Karpas-422 (cell line): ENCODE results near the gene WNT5B. TPM values are rescaled to one million over a fixed set of nuclear protein-coding genes. Genes with fewer than 3 reads are reported as not detected.

ENCODE experiments used
- DNase-seq: peaks from one replicate; pipeline ENCODE4 v3.0.0-alpha.2; 2015
- H2AFZ ChIP-seq: fragments of 200-600 bp; sonication (generic); 2 replicates; pipeline ENCODE4 v1.6.1; 2014; ENCODE audit warnings: antibody characterized with exemption, low read length, mixed read lengths
- H3K27ac ChIP-seq: fragments of 200-600 bp; sonication (generic); 2 replicates; pipeline ENCODE4 v1.5.1; 2014; ENCODE audit warnings: mild to moderate bottlenecking, low read length, moderate library complexity
- H3K27me3 ChIP-seq: fragments of 200-600 bp; sonication (generic); 2 replicates; pipeline ENCODE4 v1.6.1; 2014; ENCODE audit warnings: low read length, mixed read lengths
- H3K36me3 ChIP-seq: fragments of 200-600 bp; sonication (generic); 2 replicates; pipeline ENCODE4 v1.6.1; 2014; ENCODE audit warnings: low read length, mixed read lengths; ENCODE audit not compliant: insufficient read depth
- H3K4me1 ChIP-seq: fragments of 200-600 bp; sonication (generic); 2 replicates; pipeline ENCODE4 v1.6.1; 2014; ENCODE audit warnings: mild to moderate bottlenecking, low read length, mixed read lengths
- H3K4me2 ChIP-seq: fragments of 200-600 bp; sonication (generic); 2 replicates; pipeline ENCODE4 v1.6.1; 2014; ENCODE audit warnings: low read length, low read depth, mild to moderate bottlenecking; ENCODE audit not compliant: poor library complexity, severe bottlenecking
- H3K4me3 ChIP-seq: fragments of 200-600 bp; sonication (generic); 2 replicates; pipeline ENCODE4 v1.5.1; 2014; ENCODE audit warnings: mild to moderate bottlenecking, antibody characterized with exemption, low read length, mixed read lengths
- H3K79me2 ChIP-seq: fragments of 200-600 bp; sonication (generic); 2 replicates; pipeline ENCODE4 v1.6.1; 2014; ENCODE audit warnings: mild to moderate bottlenecking, low read length, mixed read lengths
- H3K9ac ChIP-seq: fragments of 200-600 bp; sonication (generic); 2 replicates; pipeline ENCODE4 v1.6.0; 2014; ENCODE audit warnings: low read length
- H3K9me2 ChIP-seq: fragments of 200-600 bp; sonication (generic), shearing (Covaris generic); replicated peaks from 2 replicates; pipeline ENCODE4 v1.6.0; 2014; ENCODE audit warnings: mild to moderate bottlenecking, low read length, moderate library complexity; ENCODE audit not compliant: insufficient read depth
- H3K9me3 ChIP-seq: fragments of 300-700, 200-600 bp; sonication (generic); 2 replicates; pipeline ENCODE4 v1.6.1; 2014; ENCODE audit warnings: low read length, mixed read lengths
- H4K20me1 ChIP-seq: fragments of 200-600 bp; sonication (generic); 2 replicates; pipeline ENCODE4 v1.6.1; 2014; ENCODE audit warnings: mild to moderate bottlenecking, antibody characterized with exemption, low read length, low read depth; ENCODE audit not compliant: insufficient read depth
- total RNA-seq: library from RNA; depleted of rRNA; stranded (reverse); fragments of >200 nt; shearing (Covaris generic); gene quantifications from 2 replicates; pipeline ENCODE4 v1.2.3, GENCODE V29; 2014; ENCODE audit warnings: low replicate concordance

WNT5B gene
- total RNA-seq, 1 experiment from 2014 or later, result not detected

DNA sequence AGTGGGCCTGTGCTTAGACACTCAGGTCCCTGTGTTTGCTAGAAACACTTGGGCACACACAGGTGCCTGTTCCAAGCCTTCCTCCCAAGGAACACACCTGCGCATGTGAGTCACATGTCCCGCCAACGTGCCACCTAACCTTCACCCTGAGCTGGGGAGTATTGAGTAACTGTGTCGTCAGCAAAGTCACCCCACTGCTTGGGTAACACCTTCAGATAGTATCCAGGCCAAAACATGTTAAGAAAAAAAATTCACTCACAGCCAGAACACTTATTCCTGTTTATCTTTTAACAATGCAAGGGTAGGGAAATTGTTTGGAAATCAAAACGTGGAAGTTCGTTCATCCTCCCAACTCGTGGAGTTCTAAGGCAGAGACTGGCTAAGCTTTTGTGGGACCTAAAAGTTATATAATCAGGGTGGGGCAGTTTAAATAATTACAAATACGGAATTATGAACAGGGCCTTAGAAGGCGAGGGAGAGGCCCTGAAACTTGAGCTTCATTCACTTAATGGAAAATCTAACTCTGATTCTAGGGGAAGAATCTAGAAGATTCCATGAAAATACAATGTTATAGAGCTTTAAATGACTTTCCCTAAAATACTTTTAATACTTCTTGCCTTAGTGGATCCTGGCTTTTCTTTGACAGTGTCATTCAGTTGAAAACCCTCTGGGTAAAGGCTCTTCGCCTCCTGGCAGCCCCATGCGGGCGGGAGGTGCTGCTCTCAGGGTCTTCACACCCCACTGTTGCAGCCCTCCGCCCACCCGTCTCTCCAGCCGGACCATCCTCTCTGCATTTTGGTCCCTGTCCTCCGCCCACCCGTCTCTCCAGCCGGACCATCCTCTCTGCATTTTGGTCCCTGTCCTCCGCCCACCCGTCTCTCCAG, 31.5 kb downstream of the WNT5B start:
- Histone ChIP-seq H3K9ac (no peak overlapping the region), H4K20me1 (no peaks in the 10 kb centered on the region), H3K27me3 (no peaks in the 10 kb centered on the region), H3K79me2 (no peaks in the 10 kb centered on the region), H3K4me1 (peaks cover 10% of the 10 kb centered on the region), H3K27ac (no peak overlapping the region), H3K4me2 (no peak overlapping the region), H3K9me2 (no peaks in the 10 kb centered on the region), H2AFZ (no peak overlapping the region), H3K36me3 (no peaks in the 10 kb centered on the region), H3K4me3 (no peak overlapping the region), H3K9me3 (no peaks in the 10 kb centered on the region)
- DNase-seq, result no peak

DNA sequence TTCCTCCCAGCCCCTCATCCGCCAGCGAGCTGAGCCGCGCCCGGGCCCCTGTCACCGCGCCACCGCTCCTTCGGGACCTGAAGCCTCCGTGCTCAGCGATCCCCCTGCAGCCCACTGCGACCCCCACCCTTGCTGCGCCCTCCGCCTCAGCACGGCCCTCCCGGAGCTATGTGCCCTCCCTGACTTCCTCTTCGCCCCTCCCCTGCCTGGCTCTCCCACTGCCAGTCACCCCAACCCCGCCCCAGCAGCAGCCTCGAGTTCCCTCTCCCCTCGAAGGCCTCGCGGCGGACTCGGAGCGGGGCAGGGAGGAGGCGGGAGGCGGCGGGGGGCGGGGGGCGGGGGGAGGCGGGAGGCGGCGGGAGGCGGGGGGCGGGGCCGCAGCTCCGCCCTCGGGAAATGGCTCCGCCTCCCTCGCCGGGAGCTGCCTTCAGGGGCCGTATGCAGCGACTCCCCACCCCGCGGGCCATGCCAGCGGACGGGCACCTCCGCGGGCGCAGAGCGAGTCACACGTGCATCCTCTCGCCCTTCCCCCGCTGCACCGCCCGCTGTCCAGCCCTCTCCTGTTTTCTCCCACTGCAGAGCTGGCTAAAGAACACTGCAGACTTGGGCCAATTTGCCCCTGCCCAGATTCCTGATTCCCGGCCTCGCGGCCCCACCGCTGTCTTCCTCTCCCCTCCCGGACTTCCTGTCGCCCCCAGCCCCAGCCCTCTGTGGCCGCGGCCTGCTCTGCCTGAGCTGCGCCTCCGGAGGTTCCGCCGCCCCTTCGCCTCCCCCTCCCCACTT, 32.7 kb downstream of the WNT5B start:
- H3K27me3 ChIP-seq, result no peaks in the 10 kb centered on the region
- H4K20me1 ChIP-seq, result no peaks in the 10 kb centered on the region
- DNase-seq, result peak; percentile 93
- H3K9me2 ChIP-seq, result no peaks in the 10 kb centered on the region
- H3K36me3 ChIP-seq, result no peaks in the 10 kb centered on the region
- no peaks in the 10 kb centered on the region for H3K9me3 ChIP-seq
- no peak overlapping the region for H3K27ac ChIP-seq
- H3K4me1 ChIP-seq, result peaks cover 10% of the 10 kb centered on the region
- peak overlapping the region; percentile 77 for H3K4me3 ChIP-seq
- H2AFZ ChIP-seq, result peak overlapping the region; percentile 84; the same call in 1 of the 2 replicates
- peak overlapping the region; percentile 81 for H3K9ac ChIP-seq
- peak overlapping the region; percentile 87 for H3K4me2 ChIP-seq
- no peaks in the 10 kb centered on the region for H3K79me2 ChIP-seq

DNA sequence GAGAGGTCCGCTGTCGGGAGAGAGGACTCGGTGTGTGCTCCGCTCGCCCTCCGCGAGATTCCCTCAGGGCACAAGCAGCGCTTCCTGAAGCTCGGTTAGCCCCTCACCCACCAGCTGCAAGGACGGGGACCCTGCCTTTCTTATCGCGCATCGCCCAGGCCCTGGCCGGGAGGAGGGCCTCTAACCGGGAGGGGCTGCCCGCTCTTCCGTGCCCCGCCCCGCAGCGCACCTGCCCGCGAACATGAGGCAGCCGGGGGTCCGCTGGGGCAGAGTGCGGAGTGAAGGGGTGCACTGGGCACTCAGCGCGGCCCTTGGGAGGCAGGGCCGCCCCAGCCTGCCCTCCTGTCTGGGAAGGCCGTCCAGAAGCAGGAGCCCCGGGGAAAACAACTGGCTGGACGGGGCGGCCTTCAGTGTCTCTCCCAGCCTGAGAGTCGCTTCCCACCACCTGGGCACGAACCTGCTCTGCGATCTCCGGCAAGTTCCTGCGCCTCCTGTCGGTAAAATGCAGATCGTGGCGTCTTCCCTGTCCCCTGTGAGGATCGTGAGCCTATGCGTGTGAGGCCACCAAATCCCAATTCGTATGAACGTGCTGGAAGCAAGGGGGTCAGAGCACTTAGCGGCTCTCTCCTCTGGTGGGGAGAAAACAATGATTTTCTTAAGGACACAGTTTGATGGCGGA, 33.9 kb downstream of the WNT5B start:
- no peak overlapping the region for H3K4me2 ChIP-seq
- no peaks in the 10 kb centered on the region for H3K79me2 ChIP-seq
- peaks cover 10% of the 10 kb centered on the region for H3K4me1 ChIP-seq
- H3K9me3 ChIP-seq, result no peaks in the 10 kb centered on the region
- no peaks in the 10 kb centered on the region for H4K20me1 ChIP-seq
- H3K27ac ChIP-seq, result no peak overlapping the region
- no peaks in the 10 kb centered on the region for H3K9me2 ChIP-seq
- no peak for DNase-seq
- no peaks in the 10 kb centered on the region for H3K36me3 ChIP-seq
- H3K4me3 ChIP-seq, result no peak overlapping the region
- no peak overlapping the region for H3K9ac ChIP-seq
- no peak overlapping the region for H2AFZ ChIP-seq
- no peaks in the 10 kb centered on the region for H3K27me3 ChIP-seq

DNA sequence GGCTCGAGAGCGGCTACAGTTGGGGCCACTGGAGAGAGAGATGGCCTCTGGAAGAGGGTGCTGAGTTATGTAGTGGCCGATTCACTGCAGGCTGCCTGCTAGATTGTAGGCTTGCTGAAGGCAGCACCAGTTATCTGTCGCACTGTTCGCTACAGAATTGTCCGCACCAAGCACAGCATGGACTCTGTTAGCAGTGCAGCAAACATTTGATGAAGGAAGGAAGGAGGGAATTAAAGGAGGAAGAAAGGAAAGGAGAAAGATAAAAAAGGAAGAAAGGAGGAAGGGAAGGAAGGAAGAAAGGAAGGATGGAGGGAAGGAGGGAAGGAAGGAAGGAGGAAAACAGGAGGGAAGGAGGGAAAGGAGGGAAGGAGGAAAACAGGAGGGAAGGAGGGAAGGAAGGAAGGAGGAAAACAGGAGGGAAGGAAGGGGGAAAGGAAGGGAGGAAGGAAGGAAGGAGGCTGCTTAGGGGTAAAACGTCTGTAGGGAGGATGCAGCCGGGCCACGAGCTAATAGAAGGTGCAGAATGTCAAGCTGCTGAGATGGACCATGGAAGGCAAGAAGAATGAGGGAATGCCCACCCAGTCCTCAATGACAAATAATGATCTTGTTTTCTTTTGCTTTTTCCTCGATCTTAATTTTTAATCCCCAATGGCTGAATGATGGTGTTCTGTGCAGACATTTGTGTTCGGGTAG, 34.6 kb downstream of the WNT5B start:
- H3K27ac ChIP-seq, result no peak overlapping the region
- H3K9me2 ChIP-seq, result no peaks in the 10 kb centered on the region
- H3K4me2 ChIP-seq, result no peak overlapping the region
- DNase-seq, result no peak
- no peak overlapping the region for H3K9ac ChIP-seq
- no peaks in the 10 kb centered on the region for H3K36me3 ChIP-seq
- no peaks in the 10 kb centered on the region for H3K9me3 ChIP-seq
- no peaks in the 10 kb centered on the region for H3K27me3 ChIP-seq
- no peak overlapping the region for H2AFZ ChIP-seq
- no peaks in the 10 kb centered on the region for H4K20me1 ChIP-seq
- no peaks in the 10 kb centered on the region for H3K79me2 ChIP-seq
- peaks cover 10% of the 10 kb centered on the region for H3K4me1 ChIP-seq
- H3K4me3 ChIP-seq, result no peak overlapping the region

DNA sequence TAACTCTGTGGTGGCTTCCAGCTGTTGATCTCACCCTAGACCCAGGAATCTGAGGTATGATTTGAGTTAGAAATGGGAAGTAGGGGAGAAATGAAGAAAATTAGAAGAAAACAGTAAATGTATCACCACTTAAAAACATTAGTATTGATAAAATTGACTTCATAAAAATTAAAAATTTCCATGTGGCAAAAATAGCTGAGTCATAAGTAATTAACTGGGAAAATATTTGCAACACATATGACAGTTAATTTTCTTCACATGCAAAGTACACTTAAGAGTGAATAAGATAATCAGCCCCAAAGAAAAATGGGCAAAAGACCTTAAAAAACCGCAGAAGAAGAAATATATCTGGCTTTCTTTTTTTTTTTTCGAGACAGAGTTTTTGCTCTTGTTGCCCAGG, 36.3 kb downstream of the WNT5B start:
- Histone ChIP-seq H3K27me3 (no peaks in the 10 kb centered on the region), H3K4me3 (no peak overlapping the region), H3K9ac (no peak overlapping the region), H3K9me3 (no peaks in the 10 kb centered on the region), H2AFZ (no peak overlapping the region), H4K20me1 (no peaks in the 10 kb centered on the region), H3K9me2 (no peaks in the 10 kb centered on the region), H3K36me3 (no peaks in the 10 kb centered on the region), H3K27ac (no peak overlapping the region), H3K4me1 (peaks cover 10% of the 10 kb centered on the region), H3K79me2 (no peaks in the 10 kb centered on the region), H3K4me2 (no peak overlapping the region)
- no peak for DNase-seq

DNA sequence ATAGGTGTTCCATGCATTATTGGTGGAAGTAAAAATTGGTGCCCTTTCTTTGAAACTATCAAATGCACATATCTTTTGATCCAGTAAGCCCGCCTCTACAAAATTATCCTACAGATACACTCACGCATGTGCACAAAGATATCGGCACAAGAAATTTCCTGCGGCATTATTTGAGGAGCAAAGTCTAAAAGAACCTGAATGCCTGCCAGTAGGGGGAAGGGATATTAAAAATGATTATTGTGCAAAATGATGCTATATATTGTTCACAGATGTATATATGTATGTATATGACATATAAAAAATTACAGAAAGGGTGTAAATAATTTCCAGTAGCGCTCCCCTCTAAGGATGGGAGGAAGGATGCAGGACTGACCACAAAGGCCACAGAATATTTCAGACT, 37.2 kb downstream of the WNT5B start:
- Histone ChIP-seq H3K27me3 (no peaks in the 10 kb centered on the region), H4K20me1 (no peaks in the 10 kb centered on the region), H3K4me1 (peaks cover 10% of the 10 kb centered on the region), H3K27ac (no peak overlapping the region), H3K4me2 (no peak overlapping the region), H3K36me3 (no peaks in the 10 kb centered on the region), H2AFZ (no peak overlapping the region), H3K9ac (no peak overlapping the region), H3K79me2 (no peaks in the 10 kb centered on the region), H3K4me3 (no peak overlapping the region), H3K9me2 (no peaks in the 10 kb centered on the region), H3K9me3 (no peaks in the 10 kb centered on the region)
- DNase-seq, result no peak

DNA sequence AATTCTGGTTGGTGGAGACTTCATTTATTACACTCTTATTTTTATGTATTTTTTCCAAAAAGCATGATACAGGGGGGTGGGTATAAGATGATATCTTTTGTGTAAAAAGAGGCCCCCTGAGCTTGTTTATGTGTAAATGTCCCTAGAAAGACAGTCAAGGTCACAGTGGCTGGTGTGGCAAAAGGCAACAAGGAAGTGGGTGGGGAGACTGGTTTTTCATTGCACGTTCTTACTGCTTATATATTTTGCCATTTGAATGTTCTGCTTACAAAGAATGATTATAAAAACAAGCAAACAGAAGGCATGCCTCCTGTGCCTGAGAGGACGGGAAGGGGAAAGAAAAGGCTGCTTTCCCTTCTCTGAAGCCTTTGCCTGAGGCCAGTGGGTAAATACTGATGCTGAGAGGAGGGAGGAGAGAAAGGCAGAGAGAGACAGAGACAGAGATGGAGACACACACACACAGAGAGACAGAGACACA, 37.7 kb downstream of the WNT5B start:
- Histone ChIP-seq H3K9me2 (no peaks in the 10 kb centered on the region), H3K4me3 (no peak overlapping the region), H3K27me3 (no peaks in the 10 kb centered on the region), H3K9me3 (no peaks in the 10 kb centered on the region), H3K79me2 (no peaks in the 10 kb centered on the region), H3K4me2 (no peak overlapping the region), H3K9ac (no peak overlapping the region), H3K4me1 (peaks cover 7% of the 10 kb centered on the region), H3K36me3 (no peaks in the 10 kb centered on the region), H2AFZ (no peak overlapping the region), H4K20me1 (no peaks in the 10 kb centered on the region), H3K27ac (no peak overlapping the region)
- DNase-seq, result no peak
